HepG2 (cell line): Measurements from ENCODE around the gene OR1I1.

Source experiments
- HOXA9 ChIP-seq: sonication (generic); formaldehyde crosslinking; IDR thresholded peaks from 2 replicates; pipeline ENCODE4 v1.8.1; 2022; ENCODE audit warnings: missing genetic modification reagents, mild to moderate bottlenecking, moderate library complexity, borderline replicate concordance
- ZNF335 ChIP-seq: sonication (generic); formaldehyde crosslinking; IDR thresholded peaks from 2 replicates; pipeline ENCODE4 v1.4.0; 2020; ENCODE audit warnings: missing genetic modification reagents

DNA sequence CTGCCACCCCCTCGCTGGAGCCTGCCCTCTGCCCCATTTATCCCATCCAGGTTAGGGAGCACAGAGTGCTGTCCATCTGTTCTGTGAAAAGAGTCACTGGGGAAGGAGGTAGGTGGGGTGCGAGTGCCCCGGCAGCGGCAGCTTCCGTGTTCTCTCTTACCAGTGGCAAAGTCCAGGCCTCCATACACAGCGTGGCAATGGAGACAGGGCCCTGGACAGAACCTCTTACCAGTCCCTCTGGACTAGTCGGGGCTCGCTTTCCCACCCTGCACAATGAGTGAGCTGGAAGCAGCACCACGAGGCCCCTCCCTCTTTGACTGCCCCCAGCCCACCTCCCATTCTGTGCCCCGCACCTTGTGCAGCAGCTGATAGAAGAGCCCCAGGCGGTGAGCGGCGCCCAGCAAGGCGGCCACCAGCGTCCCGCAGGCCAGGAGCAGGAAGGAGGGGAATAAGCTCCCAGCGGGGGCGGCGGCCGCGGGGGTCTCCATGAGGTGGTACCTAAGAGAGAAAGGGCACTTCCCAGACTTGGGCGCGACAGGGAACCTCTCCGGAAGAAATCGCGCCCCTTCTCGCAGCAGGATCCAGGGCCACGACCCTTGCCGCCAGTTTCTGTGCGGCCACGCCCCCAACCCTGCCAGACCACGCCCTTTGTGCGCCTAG is 42.7 kb downstream of the OR1I1 start:
- TF ChIP-seq HOXA9 (CRISPR knock-in tag) (no peak), ZNF335 (CRISPR knock-in tag) (no peak)
